ENCODE results near the gene HYKK. TPM values are rescaled to one million over a fixed set of nuclear protein-coding genes. Genes with fewer than 3 reads are reported as not detected.
A peak's percentile ranks its signal among the peaks of the same experiment; 100 is the strongest.

HYKK gene
- total and polyA plus RNA-seq, 9 of the 15 experiments (the other 6 are each of a cell fraction or from before 2014, with no cell fraction given): 1.9 to 6.1 (median 4.3) TPM

GRCh38 chr15:78540141-78540870 is 32.9 kb downstream of the HYKK start, which contains the start of gene PSMA4 (continued):
- TF ChIP-seq RBM25 (IDR thresholded peaks at IDR 0.05; ENCODE audit: low read depth, low read length, severe bottlenecking): no peak
- peak; percentile 95 for TF ChIP-seq ELF1 (tag; IDR thresholded peaks at IDR 0.05)
- TF ChIP-seq, protein P1, sequence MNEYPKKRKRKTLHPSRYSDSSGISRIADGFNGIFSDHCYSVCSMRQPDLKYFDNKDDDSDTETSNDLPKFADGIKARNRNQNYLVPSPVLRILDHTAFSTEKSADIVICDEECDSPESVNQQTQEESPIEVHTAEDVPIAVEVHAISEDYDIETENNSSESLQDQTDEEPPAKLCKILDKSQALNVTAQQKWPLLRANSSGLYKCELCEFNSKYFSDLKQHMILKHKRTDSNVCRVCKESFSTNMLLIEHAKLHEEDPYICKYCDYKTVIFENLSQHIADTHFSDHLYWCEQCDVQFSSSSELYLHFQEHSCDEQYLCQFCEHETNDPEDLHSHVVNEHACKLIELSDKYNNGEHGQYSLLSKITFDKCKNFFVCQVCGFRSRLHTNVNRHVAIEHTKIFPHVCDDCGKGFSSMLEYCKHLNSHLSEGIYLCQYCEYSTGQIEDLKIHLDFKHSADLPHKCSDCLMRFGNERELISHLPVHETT (CRISPR knock-in tag; conservative IDR thresholded peaks at IDR 0.05 in 1 of 2, IDR thresholded peaks at IDR 0.05 in 1 of 2): no peak
- TF ChIP-seq, protein P2, sequence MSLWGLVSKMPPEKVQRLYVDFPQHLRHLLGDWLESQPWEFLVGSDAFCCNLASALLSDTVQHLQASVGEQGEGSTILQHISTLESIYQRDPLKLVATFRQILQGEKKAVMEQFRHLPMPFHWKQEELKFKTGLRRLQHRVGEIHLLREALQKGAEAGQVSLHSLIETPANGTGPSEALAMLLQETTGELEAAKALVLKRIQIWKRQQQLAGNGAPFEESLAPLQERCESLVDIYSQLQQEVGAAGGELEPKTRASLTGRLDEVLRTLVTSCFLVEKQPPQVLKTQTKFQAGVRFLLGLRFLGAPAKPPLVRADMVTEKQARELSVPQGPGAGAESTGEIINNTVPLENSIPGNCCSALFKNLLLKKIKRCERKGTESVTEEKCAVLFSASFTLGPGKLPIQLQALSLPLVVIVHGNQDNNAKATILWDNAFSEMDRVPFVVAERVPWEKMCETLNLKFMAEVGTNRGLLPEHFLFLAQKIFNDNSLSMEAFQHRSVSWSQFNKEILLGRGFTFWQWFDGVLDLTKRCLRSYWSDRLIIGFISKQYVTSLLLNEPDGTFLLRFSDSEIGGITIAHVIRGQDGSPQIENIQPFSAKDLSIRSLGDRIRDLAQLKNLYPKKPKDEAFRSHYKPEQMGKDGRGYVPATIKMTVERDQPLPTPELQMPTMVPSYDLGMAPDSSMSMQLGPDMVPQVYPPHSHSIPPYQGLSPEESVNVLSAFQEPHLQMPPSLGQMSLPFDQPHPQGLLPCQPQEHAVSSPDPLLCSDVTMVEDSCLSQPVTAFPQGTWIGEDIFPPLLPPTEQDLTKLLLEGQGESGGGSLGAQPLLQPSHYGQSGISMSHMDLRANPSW (CRISPR knock-in tag; IDR thresholded peaks at IDR 0.05): no peak
- peak; percentile 75 for TF ChIP-seq PHF20 (IDR thresholded peaks at IDR 0.05; ENCODE audit: partially characterized antibody)
- no peak for TF ChIP-seq RBM22 (IDR thresholded peaks at IDR 0.05; ENCODE audit: low read depth, low read length, poor library complexity, severe bottlenecking)
- TF ChIP-seq POLR2H (tag; IDR thresholded peaks at IDR 0.05; ENCODE audit: low read depth): peak; percentile 85
